Measurements from ENCODE around the gene IL17RB. TPM values are rescaled to one million over a fixed set of nuclear protein-coding genes. Genes with fewer than 3 reads are reported as not detected.

IL17RB gene
- total RNA-seq, 2 experiments from 2014 or later = 0.31 to 0.32 TPM

DNA sequence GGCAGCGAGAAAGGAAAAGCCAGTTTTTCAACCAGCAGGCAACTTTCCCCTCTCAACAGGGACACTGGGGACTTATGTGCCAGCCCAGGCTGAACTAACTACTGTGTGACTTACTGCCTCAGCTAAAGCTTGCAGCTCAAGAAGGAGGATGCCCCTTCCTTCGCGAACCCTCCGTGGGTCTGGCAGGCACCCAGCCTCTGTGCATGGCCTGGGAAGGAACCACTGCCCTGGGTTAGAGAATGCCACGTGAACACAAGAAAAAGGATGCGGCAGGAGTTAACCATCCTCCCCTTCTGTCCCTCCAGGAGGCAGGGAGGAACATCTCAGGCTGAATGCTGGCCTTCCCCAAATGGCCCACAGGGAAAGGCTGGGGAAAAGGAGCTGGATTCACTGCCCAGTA, 29.2 kb upstream of the IL17RB start:
- peaks cover 5% of the 10 kb centered on the region for H3K4me1 Mint-ChIP-seq (ENCODE audit: low read depth)
- POLR2A ChIA-PET = no interaction called here
- no peaks in the 10 kb centered on the region for H3K27me3 Mint-ChIP-seq (ENCODE audit: low read depth)
- no peaks in the 10 kb centered on the region for H3K9me3 Mint-ChIP-seq (ENCODE audit: insufficient read depth)
- no peaks in the 10 kb centered on the region for H3K36me3 Mint-ChIP-seq (ENCODE audit: low read depth)
- CTCF ChIA-PET = no interaction called here
- no peak overlapping the region for H3K27ac Mint-ChIP-seq
- H3K4me3 Mint-ChIP-seq = no peak overlapping the region
- ATAC-seq = no peak
- no peak for DNase-seq

DNA sequence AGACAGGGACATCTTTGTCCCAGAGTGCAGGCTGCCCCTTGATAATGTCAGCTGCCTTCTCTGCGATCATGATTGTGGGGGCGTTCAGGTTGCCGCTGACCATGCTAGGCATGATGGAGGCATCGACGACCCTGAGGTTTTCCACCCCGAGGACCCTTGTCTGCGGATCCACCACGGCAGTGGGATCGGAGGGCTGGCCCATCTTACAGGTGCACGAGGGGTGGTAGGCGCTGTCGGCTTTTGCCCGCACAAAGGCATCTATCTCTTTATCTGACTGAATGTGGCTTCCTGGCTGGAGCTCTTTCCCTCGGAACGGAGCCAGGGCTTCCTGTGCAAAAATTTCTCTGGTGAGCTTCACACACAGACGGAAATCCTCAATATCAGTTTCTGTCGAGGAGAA, 28.6 kb upstream of the IL17RB start:
- no peaks in the 10 kb centered on the region for H3K9me3 Mint-ChIP-seq (ENCODE audit: insufficient read depth)
- no peaks in the 10 kb centered on the region for H3K36me3 Mint-ChIP-seq (ENCODE audit: low read depth)
- ATAC-seq = no peak
- no peaks in the 10 kb centered on the region for H3K27me3 Mint-ChIP-seq (ENCODE audit: low read depth)
- no peak overlapping the region for H3K27ac Mint-ChIP-seq
- ChIA-PET POLR2A (no interaction called here), CTCF (no interaction called here)
- no peak overlapping the region for H3K4me3 Mint-ChIP-seq
- peaks cover 5% of the 10 kb centered on the region for H3K4me1 Mint-ChIP-seq (ENCODE audit: low read depth)
- DNase-seq = no peak

- CTCF ChIA-PET = no interaction called here
- POLR2A ChIA-PET = no interaction called here
- no peak overlapping the region for H3K27ac Mint-ChIP-seq
- H3K4me1 Mint-ChIP-seq (ENCODE audit: low read depth) = peaks cover 5% of the 10 kb centered on the region
- no peaks in the 10 kb centered on the region for H3K27me3 Mint-ChIP-seq (ENCODE audit: low read depth)
- no peaks in the 10 kb centered on the region for H3K36me3 Mint-ChIP-seq (ENCODE audit: low read depth)
- DNase-seq (no peak), ATAC-seq (no peak)
- H3K9me3 Mint-ChIP-seq (ENCODE audit: insufficient read depth) = no peaks in the 10 kb centered on the region
- no peak overlapping the region for H3K4me3 Mint-ChIP-seq
These were observed 27.9 kb upstream of the IL17RB start for GRCh38 chr3:53818221-53819162.

- no peak for DNase-seq
- no peak overlapping the region for H3K4me3 Mint-ChIP-seq
- no peaks in the 10 kb centered on the region for H3K36me3 Mint-ChIP-seq (ENCODE audit: low read depth)
- H3K9me3 Mint-ChIP-seq (ENCODE audit: insufficient read depth) = no peaks in the 10 kb centered on the region
- H3K27ac Mint-ChIP-seq = no peak overlapping the region
- no peaks in the 10 kb centered on the region for H3K27me3 Mint-ChIP-seq (ENCODE audit: low read depth)
- H3K4me1 Mint-ChIP-seq (ENCODE audit: low read depth) = peaks cover 5% of the 10 kb centered on the region
- CTCF ChIA-PET = no interaction called here
- POLR2A ChIA-PET = no interaction called here
- no peak for ATAC-seq
These were observed 27.1 kb upstream of the IL17RB start for GRCh38 chr3:53819163-53819868.

- ChIA-PET CTCF (no interaction called here), POLR2A (no interaction called here)
- H3K9me3 Mint-ChIP-seq (ENCODE audit: insufficient read depth) = no peaks in the 10 kb centered on the region
- H3K27me3 Mint-ChIP-seq (ENCODE audit: low read depth) = peaks cover 4% of the 10 kb centered on the region
- H3K4me3 Mint-ChIP-seq = no peak overlapping the region
- DNase-seq (no peak), ATAC-seq (no peak)
- no peak overlapping the region for H3K27ac Mint-ChIP-seq
- H3K36me3 Mint-ChIP-seq (ENCODE audit: low read depth) = no peaks in the 10 kb centered on the region
- H3K4me1 Mint-ChIP-seq (ENCODE audit: low read depth) = peaks cover 5% of the 10 kb centered on the region
These were observed 26.3 kb upstream of the IL17RB start for GRCh38 chr3:53820084-53820483.

- DNase-seq (no peak), ATAC-seq (no peak)
- POLR2A ChIA-PET = no interaction called here
- Mint-ChIP-seq H3K27ac (no peak overlapping the region), H3K4me3 (no peak overlapping the region), H3K36me3 (ENCODE audit: low read depth) (no peaks in the 10 kb centered on the region), H3K4me1 (ENCODE audit: low read depth) (peaks cover 5% of the 10 kb centered on the region), H3K27me3 (ENCODE audit: low read depth) (peaks cover 9% of the 10 kb centered on the region), H3K9me3 (ENCODE audit: insufficient read depth) (no peaks in the 10 kb centered on the region)
- CTCF ChIA-PET = no interaction called here
These were observed 25.4 kb upstream of the IL17RB start for GRCh38 chr3:53820756-53821580.

DNA sequence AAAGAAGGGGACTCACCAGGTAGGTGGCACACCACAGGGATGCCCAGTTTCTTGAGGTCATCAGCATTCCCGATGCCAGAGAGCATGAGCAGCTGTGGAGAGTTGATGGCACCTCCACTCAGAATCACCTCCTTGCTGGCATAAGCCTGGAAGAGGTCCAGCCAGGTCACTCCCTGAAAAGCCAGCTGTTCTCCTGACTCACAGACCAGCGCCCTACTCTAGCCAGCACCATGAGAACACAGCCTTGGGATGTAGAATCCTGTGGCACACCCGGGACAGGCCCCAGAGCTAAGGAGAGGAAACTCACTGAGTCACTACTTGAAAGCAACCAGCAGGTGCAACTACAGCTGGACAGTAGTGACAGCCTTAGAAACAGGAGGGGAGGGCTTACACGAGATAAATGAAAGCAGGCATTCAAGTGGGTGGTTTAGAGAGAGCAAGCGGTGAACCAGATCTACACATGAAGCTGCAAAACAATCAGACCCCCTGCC, 24.7 kb upstream of the IL17RB start:
- Mint-ChIP-seq H3K4me3 (no peak overlapping the region), H3K36me3 (ENCODE audit: low read depth) (no peaks in the 10 kb centered on the region), H3K27ac (no peak overlapping the region), H3K27me3 (ENCODE audit: low read depth) (peaks cover 9% of the 10 kb centered on the region), H3K9me3 (ENCODE audit: insufficient read depth) (no peaks in the 10 kb centered on the region), H3K4me1 (ENCODE audit: low read depth) (peaks cover 5% of the 10 kb centered on the region)
- no peak for DNase-seq
- CTCF ChIA-PET = no interaction called here
- POLR2A ChIA-PET = no interaction called here
- no peak for ATAC-seq

DNA sequence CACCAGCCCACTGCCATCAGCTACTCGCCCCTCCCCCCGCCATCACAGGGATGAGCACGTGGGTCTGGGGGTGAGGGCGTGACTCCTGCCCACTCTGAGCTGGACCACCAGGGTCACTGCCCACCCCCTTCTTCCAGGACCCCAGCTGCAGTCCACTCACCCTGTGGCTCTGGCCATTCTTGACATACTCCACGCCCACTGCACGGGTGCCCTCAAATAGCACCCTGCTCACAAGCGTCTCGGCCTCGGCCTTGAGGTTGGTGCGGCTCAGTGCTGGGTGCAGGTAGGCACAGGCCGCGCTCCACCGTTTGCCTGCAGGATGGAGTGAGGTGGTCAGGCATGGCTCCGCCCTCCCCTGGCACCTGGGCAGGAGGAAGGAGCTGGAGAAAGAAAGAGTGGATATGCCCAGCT, 24.0 kb upstream of the IL17RB start:
- H3K4me1 Mint-ChIP-seq (ENCODE audit: low read depth) = peaks cover 5% of the 10 kb centered on the region
- no peaks in the 10 kb centered on the region for H3K9me3 Mint-ChIP-seq (ENCODE audit: insufficient read depth)
- DNase-seq = no peak
- ATAC-seq = no peak
- peaks cover 12% of the 10 kb centered on the region for H3K27me3 Mint-ChIP-seq (ENCODE audit: low read depth)
- POLR2A ChIA-PET = no interaction called here
- H3K36me3 Mint-ChIP-seq (ENCODE audit: low read depth) = no peaks in the 10 kb centered on the region
- H3K27ac Mint-ChIP-seq = no peak overlapping the region
- H3K4me3 Mint-ChIP-seq = no peak overlapping the region
- CTCF ChIA-PET = no interaction called here

DNA sequence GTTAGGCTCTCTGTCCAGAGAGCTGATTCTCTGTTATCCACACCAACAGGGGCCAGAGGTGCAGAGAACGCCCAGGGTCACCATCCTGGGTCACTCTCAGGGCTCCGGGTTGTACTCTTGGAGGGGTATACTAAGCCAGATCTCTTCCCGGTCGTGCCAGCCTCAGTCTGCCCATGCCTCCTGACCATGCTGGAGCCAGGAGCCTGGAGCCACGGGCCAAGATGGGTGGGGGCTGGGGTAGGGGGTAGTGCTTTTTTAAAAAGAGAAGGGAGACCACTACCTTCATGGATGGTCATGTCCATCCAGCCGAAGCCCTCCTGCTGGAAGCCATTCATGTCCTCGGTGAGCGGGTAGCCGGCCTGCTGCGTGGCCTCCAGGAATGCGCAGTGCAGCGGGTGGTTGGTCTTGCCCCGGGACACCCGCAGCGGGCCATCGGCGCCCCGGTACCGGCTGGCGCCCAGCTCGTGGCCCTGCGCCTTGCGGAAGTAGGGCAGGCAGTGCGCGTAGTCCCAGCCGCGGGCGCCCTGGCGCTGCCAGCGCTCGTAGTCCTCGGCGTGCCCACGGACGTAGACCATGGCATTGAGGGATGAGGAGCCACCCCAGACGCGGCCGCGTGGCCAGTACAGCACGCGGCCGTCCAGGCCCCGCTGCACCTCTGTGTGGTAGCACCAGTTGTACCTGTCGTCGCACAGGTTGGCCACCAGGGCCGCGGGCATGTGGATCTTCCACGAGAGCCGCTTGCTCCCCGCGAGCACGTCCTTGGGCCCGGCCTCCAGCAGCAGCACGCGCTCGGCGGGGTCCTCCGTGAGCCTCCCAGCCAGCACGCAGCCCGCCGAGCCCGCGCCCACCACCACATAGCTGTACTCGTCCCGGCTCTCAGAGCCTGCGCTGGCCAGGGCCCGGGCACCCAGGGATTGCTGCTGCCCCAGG, 23.1 kb upstream of the IL17RB start:
- no peaks in the 10 kb centered on the region for H3K9me3 Mint-ChIP-seq (ENCODE audit: insufficient read depth)
- no peaks in the 10 kb centered on the region for H3K4me1 Mint-ChIP-seq (ENCODE audit: low read depth)
- H3K4me3 Mint-ChIP-seq = no peak overlapping the region
- ChIA-PET CTCF (no interaction called here), POLR2A (no interaction called here)
- H3K27me3 Mint-ChIP-seq (ENCODE audit: low read depth) = peaks cover 15% of the 10 kb centered on the region
- H3K36me3 Mint-ChIP-seq (ENCODE audit: low read depth) = no peaks in the 10 kb centered on the region
- DNase-seq (no peak), ATAC-seq (no peak)
- no peak overlapping the region for H3K27ac Mint-ChIP-seq

DNA sequence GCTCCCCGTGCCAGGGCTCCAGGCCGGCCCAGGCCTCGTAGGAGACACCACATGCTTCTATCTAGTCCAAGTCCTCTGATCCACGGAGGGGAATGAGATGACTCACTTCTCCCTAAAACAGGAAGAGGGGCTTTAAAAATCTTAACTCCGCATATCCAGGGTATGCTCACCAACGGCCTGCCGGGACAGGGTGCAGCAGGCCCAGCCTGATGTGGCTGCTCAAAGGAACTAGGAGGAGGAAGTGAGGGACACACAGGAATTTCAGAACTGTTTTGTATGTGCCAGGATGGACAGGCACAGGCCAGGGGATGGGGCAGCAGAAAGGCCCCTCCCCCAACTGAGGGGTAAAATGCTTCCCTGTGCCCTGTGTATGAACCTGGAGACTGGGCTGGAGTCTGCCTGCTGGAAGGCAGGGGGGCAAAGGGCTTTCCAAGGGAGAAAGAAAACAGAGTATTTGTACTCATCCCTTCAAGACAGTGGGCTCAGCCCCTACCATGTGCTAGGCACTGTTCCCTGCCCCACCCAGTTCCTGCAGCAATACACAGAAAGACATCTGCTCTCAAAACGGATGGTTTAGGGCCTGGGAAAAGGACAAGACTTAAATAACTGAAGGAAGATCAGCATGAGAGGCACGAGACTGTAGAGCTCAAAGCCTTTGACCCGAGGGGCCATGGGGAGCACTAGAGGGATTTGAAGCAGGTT, 22.3 kb upstream of the IL17RB start:
- no peak overlapping the region for H3K27ac Mint-ChIP-seq
- ChIA-PET POLR2A (no interaction called here), CTCF (no interaction called here)
- H3K36me3 Mint-ChIP-seq (ENCODE audit: low read depth) = no peaks in the 10 kb centered on the region
- no peak overlapping the region for H3K4me3 Mint-ChIP-seq
- no peaks in the 10 kb centered on the region for H3K4me1 Mint-ChIP-seq (ENCODE audit: low read depth)
- H3K27me3 Mint-ChIP-seq (ENCODE audit: low read depth) = peaks cover 15% of the 10 kb centered on the region
- H3K9me3 Mint-ChIP-seq (ENCODE audit: insufficient read depth) = no peaks in the 10 kb centered on the region
- ATAC-seq (no peak), DNase-seq (no peak)

DNA sequence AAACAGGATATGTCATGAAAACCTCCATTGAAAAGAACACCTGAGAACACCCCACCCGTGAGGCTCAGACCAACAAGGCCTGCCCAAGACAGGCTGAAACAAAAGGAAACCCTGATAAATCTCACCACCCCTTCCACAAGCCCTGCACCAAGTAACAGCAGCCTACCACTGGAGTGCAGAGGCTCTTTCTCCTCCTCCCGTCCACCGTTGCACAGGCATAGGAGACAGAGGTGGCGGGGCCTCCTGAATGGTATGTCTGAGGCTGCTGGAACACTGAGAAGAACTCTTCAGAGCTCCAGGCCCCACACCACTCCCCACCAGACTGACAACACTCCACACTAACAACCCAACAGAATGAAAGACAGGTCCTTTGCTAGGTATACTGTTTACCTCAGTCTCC, 21.6 kb upstream of the IL17RB start:
- Mint-ChIP-seq H3K9me3 (ENCODE audit: insufficient read depth) (no peaks in the 10 kb centered on the region), H3K4me1 (ENCODE audit: low read depth) (no peaks in the 10 kb centered on the region), H3K4me3 (no peak overlapping the region), H3K27me3 (ENCODE audit: low read depth) (peaks cover 15% of the 10 kb centered on the region), H3K36me3 (ENCODE audit: low read depth) (no peaks in the 10 kb centered on the region), H3K27ac (no peak overlapping the region)
- ChIA-PET POLR2A (no interaction called here), CTCF (no interaction called here)
- no peak for ATAC-seq
- DNase-seq = no peak
